ENCODE results near the gene PNPLA1.
A peak's percentile ranks its signal among the peaks of the same experiment; 100 is the strongest.
"Not testable (repeated sequence)": the region's sequence is repeated elsewhere in the genome, so short reads cannot be mapped to it uniquely, and the experiment has no call there.

The PNPLA1 gene

DNA sequence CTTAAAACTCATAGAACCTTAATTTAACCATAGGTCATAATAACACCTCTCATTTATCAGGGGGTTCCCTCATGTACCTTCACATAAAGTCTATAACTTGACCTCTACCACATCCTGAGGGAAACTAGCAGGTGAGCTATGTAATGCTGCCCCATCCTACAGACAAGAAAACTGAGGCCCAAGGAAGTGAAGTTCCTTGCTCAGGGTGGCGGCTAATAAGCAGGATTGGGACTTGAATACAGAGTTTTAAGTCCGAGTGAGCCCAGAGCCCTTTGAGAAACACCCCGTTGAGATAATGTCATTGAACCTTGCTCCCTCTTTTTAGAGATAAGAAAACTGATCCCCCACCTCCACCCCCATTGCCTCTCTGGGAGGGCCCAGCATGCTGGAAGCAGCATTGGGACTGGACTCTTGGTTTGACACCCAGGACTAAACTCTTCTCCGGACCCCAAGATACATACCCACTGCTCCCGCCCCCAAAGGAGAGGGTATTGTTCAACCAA lies 66.4 kb downstream of the PNPLA1 start:
- no peak for DNase-seq (ENCODE audit: low read depth)

- DNase-seq (ENCODE audit: low read depth), result no peak
Observed at GRCh38 chr6:36336779-36337241, 67.0 kb downstream of the PNPLA1 start, which contains the start of gene BNIP5. TSS of gene BNIP5 (minus strand) at chr6:36336888. CDS start at chr6:36330690, 6,198 bp downstream.

DNA sequence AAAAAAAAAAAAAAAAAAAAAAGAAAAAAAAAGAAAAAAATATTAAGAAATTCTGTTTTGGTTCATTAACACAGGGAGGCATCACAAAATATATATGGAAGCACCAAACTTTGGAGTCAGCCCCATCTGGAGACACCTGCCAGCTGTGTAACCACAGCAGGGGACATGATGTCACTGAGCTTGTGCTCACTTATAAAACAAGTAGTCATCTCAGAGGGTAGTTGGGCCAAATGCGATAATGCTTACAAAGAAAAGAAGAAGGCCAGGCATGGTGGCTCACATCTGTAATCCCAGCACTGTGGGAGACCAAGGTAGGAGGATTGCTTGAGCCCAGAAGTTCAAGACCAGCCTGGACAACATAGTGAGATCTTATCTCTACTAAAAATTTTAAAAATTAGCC lies 68.0 kb downstream of the PNPLA1 start:
- DNase-seq (ENCODE audit: low read depth), result no peak

- DNase-seq (ENCODE audit: low read depth), result not testable (repeated sequence)
Observed at GRCh38 chr6:36338223-36338622, 68.4 kb downstream of the PNPLA1 start.

DNA sequence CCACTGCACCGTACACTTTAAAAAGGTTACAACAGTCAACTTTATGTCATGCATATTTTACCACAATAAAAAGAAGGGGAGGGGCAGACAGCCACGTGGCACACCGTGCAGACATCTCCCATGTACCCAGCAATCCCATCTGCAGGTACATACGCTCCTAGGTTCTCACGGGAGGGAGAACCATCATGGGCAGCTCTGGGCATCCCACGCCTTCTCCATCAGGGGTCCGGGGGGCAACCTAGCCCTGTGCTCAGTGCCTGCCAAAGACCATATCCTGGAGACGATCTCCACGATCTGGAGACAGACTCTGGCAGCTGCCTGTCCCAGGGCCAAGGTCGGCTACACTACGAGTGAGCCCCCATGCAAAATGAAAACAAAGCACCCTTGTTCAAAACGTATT lies 69.3 kb downstream of the PNPLA1 start:
- DNase-seq (ENCODE audit: low read depth), result no peak

DNA sequence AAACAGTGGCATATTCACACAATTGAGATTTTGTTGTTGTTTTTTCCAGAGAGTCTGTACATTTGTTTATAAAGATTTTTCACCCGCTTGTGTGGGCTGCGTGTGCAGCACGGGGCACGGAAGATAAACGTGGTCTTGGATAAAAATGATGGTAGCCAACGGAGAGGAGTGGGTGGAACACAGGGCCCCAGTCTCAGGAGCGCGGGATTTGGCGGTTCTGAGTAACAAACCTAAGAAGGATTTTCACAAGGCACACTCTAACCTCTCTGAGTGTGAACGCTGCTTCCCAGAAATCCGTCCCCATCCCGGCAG lies 70.4 kb downstream of the PNPLA1 start:
- DNase-seq (ENCODE audit: low read depth), result no peak

GRCh38 chr6:36340618-36341454 lies 71.0 kb downstream of the PNPLA1 start:
- DNase-seq (ENCODE audit: low read depth), result peak; percentile 52

- no peak for DNase-seq (ENCODE audit: low read depth)
Observed at GRCh38 chr6:36343109-36343680, 73.3 kb downstream of the PNPLA1 start.

- DNase-seq (ENCODE audit: low read depth), result peak; percentile 32
Observed at GRCh38 chr6:36345681-36346466, 76.0 kb downstream of the PNPLA1 start.

DNA sequence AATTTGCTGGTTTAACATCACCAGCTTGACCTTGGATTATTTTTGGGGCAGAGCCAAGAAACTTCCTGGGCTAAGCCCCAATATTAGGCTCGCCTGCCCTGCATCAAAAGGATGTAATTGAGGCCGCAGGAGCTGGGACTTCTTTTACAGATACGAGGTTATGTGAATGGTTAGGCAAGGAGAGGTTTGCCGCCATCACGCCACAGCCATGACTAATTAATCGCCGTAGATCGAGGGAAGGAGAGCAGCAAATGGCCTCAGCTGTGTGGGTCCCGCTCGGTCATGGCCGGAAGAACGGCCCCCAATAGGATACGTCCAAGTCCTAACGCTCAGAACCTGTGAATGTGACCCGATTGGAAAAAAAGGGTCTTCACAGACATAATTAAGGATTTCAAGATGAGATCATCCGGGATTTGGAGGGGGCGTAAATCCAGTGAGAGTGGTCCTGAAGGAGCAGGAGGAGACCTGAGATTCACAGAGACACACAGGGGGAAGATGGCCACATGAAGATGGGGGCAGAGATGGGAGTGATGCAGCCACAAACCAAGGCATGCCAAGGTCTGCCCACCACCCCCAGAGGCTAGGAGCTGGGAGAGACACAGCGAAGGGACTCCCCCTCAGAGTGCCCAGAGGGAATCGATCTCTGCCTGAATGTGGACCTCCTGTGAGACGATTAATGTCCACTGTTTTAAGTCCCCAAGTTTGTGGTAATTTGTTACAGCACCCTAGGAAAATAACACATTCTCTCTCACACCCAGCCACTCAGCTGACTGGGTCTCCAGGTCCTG lies 76.8 kb downstream of the PNPLA1 start:
- DNase-seq (ENCODE audit: low read depth), result no peak

DNA sequence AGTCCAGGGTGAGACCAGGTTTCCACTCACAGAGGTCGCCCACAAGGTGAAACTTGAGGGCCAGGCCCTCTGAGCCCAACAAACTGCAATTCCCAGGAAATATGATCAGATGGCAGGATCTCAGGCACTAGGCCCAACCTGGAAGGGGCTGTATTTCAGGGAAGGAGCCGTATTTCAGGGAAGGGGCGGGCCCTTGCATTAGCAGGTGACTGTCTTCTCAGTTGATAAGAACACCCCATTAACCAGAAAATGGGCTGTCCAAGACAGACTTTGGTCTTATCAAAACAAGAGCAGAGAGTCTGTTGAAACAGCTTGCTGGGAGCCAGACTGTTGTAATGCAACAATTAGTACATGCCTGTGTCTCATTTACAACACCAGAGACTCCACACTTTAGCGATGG lies 77.8 kb downstream of the PNPLA1 start:
- peak; percentile 77 for DNase-seq (ENCODE audit: low read depth)

DNA sequence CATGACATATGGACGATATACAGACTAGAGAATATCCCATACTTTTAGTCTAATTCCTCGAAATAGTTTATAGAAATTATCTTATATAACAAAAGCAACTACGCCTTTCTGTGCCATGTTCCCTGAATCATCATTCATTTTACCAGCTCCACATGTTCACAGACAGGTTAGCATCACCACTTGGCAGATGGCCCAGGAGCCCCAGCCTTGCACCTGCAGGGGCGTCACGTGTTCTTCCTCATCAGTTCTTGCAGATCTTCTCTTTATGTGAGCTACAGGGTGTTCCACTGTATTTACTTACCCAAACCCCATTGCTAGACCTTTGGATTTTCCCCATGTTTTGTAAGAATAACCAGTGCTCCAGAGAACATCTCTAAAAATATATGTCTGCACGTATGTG lies 79.4 kb downstream of the PNPLA1 start:
- no peak for DNase-seq (ENCODE audit: low read depth)

- DNase-seq (ENCODE audit: low read depth), result no peak
Observed at GRCh38 chr6:36350082-36350481, 80.2 kb downstream of the PNPLA1 start.

DNA sequence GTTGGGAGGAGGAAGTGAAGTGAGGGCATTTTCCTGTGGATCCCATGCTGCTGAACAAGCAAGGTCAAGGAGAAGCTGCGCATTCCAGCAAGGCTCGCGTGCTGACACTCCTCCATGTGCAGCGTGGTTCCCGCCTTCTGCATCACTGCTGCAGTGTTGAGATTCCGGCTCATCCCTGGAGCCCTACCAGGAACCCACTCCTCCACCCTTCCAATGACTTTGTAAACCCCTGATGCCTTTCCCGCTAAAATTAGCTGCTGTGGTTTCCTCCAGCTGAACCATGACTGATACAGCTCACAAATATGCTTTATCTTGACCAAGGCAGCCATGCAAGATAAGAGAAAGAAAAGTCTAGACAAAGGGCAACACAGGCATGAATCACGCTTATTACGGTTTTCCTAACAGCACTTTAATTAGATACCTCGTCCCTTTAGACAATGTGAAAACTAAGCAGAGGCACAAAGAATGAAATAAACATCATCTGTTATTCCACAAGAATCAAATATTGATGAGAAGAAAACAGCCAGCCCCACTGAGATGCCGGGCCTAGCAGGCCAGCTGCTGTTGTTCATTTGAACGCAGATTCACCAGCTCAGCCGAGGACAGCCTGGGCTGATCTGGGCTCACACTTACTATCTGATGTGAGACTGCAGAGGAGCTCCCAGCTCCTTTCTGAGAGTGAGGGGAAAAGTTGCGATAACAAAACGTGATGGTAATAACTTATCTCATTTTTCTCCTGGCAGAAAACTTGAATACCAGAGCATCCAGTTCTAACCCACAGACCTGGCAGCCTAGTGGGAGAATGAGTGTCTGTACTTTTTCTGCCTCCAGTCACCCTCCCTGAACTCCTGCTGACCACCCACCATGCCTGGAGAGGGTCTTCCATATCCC lies 81.1 kb downstream of the PNPLA1 start:
- DNase-seq (ENCODE audit: low read depth), result peak; percentile 100

GRCh38 chr6:36352477-36353157 lies 82.8 kb downstream of the PNPLA1 start:
- no peak for DNase-seq (ENCODE audit: low read depth)

DNA sequence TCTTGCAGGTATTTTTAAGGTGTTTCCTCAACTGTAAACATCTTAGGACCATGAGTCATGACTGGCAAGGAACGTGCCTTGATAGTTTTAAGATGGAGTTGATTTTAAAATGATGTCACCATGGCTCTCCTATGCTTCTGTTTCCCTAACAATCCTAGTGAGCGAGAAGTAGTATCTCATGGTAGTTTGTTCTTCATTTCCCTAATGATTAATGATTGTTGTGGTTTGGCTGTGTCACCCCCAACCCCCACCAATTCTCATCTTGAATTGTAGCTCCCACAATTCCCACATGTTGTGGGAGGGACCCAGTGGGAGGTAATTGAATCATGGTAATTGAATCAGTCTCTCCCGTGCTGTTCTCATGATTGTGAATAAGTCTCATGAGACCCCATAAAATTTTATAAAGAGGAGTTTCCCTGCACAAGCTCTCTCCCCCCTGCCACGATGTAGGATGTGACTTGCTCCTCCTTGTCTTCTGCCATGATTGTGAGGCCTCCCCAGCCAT lies 83.6 kb downstream of the PNPLA1 start:
- DNase-seq (ENCODE audit: low read depth), result peak; percentile 85

GRCh38 chr6:36355819-36356218 lies 86.0 kb downstream of the PNPLA1 start:
- DNase-seq (ENCODE audit: low read depth), result peak; percentile 83

DNA sequence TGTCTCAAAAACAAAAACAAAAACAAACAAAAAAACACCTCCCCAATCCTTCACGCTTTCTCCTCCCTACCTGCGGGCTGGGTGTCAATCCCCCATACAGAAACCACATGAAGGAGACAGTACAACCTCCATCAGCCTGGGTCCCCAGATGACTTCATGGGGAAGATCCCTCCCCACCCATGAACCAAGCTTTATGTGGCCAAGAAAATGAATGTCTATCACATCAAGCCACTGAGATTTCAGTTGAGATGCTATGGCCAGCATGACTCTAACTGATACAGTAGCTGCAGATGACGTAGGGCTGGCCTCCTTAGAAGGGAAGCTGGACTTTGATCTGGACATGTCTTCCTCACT lies 88.0 kb downstream of the PNPLA1 start:
- DNase-seq (ENCODE audit: low read depth), result no peak
